ENCODE results near the gene UXS1. TPM values are rescaled to one million over a fixed set of nuclear protein-coding genes. Genes with fewer than 3 reads are reported as not detected.
"Not testable (repeated sequence)": the region's sequence is repeated elsewhere in the genome, so short reads cannot be mapped to it uniquely, and the experiment has no call there.

UXS1 gene
- total RNA-seq, 4 donors from 2014 or later = 32.2 to 94.2 (median 36.0) TPM

- Histone ChIP-seq H3K27ac (no peak overlapping the region), H3K4me3 (replicated peaks in 1 of 3) (no peak overlapping the region), H3K36me3 (no peaks in the 10 kb centered on the region), H3K4me1 (peaks cover 21 to 27% of the 10 kb centered on the region in 2 donors), H3K9me3 (no peaks in the 10 kb centered on the region), H3K27me3 (no peaks in the 10 kb centered on the region)
- no peak for TF ChIP-seq CTCF (IDR thresholded peaks at IDR 0.05)
- TF ChIP-seq POLR2A (IDR thresholded peaks at IDR 0.05) = no peak
- intact Hi-C loops (cut with DNase I) = no loop called here
- WGBS, 2 donors = 62 to 65% methylated on average over 6 of the region's 6 CpGs
- no peak for DNase-seq
These were observed 54.0 kb downstream of the UXS1 start for GRCh38 chr2:106140113-106140512.

GRCh38 chr2:106139238-106139935 is 54.7 kb downstream of the UXS1 start:
- peaks cover 21 to 27% of the 10 kb centered on the region in 2 donors for H3K4me1 ChIP-seq
- intact Hi-C loops (cut with DNase I) = no loop called here
- no peaks in the 10 kb centered on the region for H3K9me3 ChIP-seq
- no peak overlapping the region for H3K4me3 ChIP-seq (replicated peaks in 1 of 3)
- H3K36me3 ChIP-seq = no peaks in the 10 kb centered on the region
- no peaks in the 10 kb centered on the region for H3K27me3 ChIP-seq
- WGBS, 2 donors = 92 to 94% methylated on average over 10 of the region's 10 CpGs
- DNase-seq = no peak
- peak overlapping the region in 1 of 3 donors; percentile 66 for H3K27ac ChIP-seq
- no peak for TF ChIP-seq CTCF (IDR thresholded peaks at IDR 0.05)
- TF ChIP-seq POLR2A (IDR thresholded peaks at IDR 0.05) = no peak

- WGBS, 2 donors = 55 to 59% methylated on average over 11 of the region's 11 CpGs
These were observed 55.4 kb downstream of the UXS1 start for GRCh38 chr2:106138543-106139237.

DNA sequence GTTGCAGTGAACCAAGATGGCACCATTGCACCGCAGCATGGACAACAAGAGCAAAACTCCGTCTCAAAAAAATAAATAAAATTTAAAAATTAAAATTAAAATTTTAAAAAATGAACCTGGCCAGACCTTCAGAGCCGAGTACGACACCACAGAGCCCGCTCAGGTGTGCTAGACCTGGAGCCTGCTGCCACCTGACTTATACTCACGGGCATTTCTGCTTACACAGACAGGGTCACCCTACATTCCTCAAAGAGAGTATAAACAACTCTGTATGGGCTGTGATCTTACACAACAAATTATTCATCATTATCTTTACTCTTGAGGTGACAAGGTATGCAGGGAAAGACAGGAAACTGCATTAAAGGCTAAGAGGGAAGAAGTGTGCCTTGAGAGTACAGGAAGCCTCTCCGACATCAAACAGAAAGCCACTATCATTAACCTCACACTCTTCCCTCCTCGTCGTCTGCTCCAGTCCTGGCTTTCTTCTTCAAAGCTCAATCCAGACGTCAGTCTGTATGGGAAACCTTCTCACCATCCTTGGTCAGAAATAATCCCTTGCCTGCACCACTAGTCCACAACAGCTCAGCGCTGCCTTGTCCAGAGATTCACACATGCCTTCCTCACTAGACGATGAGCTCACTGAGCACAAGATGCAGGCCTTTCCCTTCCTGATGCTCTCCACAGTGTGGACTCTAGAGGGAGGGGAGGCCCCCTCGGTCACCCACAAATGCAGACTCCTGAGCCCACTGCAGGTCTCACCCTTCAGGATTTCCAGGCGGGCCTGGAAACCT is 56.2 kb downstream of the UXS1 start:
- H3K4me3 ChIP-seq (replicated peaks in 1 of 3) = no peak overlapping the region

More at GRCh38 chr2:106138543-106139237, 55.4 kb downstream of the UXS1 start:
- Histone ChIP-seq H3K4me1 (peaks cover 21 to 27% of the 10 kb centered on the region in 2 donors), H3K9me3 (no peaks in the 10 kb centered on the region), H3K4me3 (replicated peaks in 1 of 3) (no peak overlapping the region), H3K27ac (peak overlapping the region in 1 of 3 donors; percentile 66), H3K36me3 (no peaks in the 10 kb centered on the region), H3K27me3 (no peaks in the 10 kb centered on the region)
- DNase-seq = no peak
- TF ChIP-seq POLR2A (IDR thresholded peaks at IDR 0.05) (no peak), CTCF (IDR thresholded peaks at IDR 0.05) (no peak)
- intact Hi-C loops (cut with DNase I) = no loop called here

DNA sequence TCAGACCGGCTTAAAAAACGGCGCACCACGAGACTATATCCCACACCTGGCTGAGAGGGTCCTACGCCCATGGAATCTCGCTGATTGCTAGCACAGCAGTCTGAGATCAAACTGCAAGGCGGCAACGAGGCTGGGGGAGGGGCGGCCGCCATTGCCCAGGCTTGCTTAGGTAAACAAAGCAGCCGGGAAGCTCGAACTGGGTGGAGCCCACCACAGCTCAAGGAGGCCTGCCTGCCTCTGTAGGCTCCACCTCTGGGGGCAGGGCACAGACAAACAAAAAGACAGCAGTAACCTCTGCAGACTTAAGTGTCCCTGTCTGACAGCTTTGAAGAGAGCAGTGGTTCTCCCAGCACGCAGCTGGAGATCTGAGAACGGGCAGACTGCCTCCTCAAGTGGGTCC is 62.9 kb downstream of the UXS1 start:
- no CpG with 5 or more reads among the region's 14 CpGs for WGBS, 2 donors
- H3K9me3 ChIP-seq; H3K27me3 ChIP-seq; H3K27ac ChIP-seq; H3K4me1 ChIP-seq; H3K36me3 ChIP-seq; DNase-seq; intact Hi-C loops (cut with DNase I); H3K4me3 ChIP-seq (replicated peaks in 1 of 3): not testable (repeated sequence)

More for the DNA sequence above, 56.2 kb downstream of the UXS1 start:
- Histone ChIP-seq H3K27ac (peak overlapping the region in 1 of 3 donors; percentile 66), H3K9me3 (no peaks in the 10 kb centered on the region), H3K36me3 (no peaks in the 10 kb centered on the region), H3K4me1 (peaks cover 21 to 27% of the 10 kb centered on the region in 2 donors), H3K27me3 (no peaks in the 10 kb centered on the region)
- TF ChIP-seq POLR2A (IDR thresholded peaks at IDR 0.05) (no peak), CTCF (IDR thresholded peaks at IDR 0.05) (no peak)
- intact Hi-C loops (cut with DNase I) = no loop called here
- 81 to 93% methylated on average over 14 of the region's 14 CpGs for WGBS, 2 donors
- no peak for DNase-seq
